Liver (tissue), 9 donors: ENCODE measurements around the gene SGIP1. TPM values are rescaled to one million over a fixed set of nuclear protein-coding genes. Genes with fewer than 3 reads are reported as not detected.
"Not testable (repeated sequence)": the region's sequence is repeated elsewhere in the genome, so short reads cannot be mapped to it uniquely, and the experiment has no call there.

ENCODE experiments used
- DNase-seq: peaks from one replicate; pipeline ENCODE4 v3.0.0-alpha.2; 2017; ENCODE audit warnings: low spot score
- H3K27ac ChIP-seq, 2 donors: one replicate each; pipeline ENCODE4 v1.7.0; 2013; ENCODE audit warnings: inconsistent platforms in 2 of 2, low read length in 2 of 2, control low read depth in 1 of 2, low read depth in 1 of 2, mild to moderate bottlenecking in 1 of 2
- H3K27me3 ChIP-seq, 4 donors: one replicate each; pipeline versions ENCODE4 v1.6.1 to v1.7.0; 2013; ENCODE audit warnings: low read length in 3 of 4, inconsistent platforms in 1 of 4, mild to moderate bottlenecking in 1 of 4, moderate library complexity in 1 of 4; ENCODE audit not compliant: control insufficient read depth in 4 of 4, insufficient read depth in 4 of 4
- H3K36me3 ChIP-seq, 4 donors: one replicate each; pipeline versions ENCODE4 v1.6.1 to v1.7.0; 2013; ENCODE audit warnings: low read length in 3 of 4, mild to moderate bottlenecking in 3 of 4, low read depth in 1 of 4, moderate library complexity in 1 of 4; ENCODE audit not compliant: control insufficient read depth in 4 of 4, insufficient read depth in 3 of 4
- H3K4me1 ChIP-seq, 4 donors: one replicate each; pipeline versions ENCODE4 v1.6.1 to v1.7.0; 2013; ENCODE audit warnings: low read length in 3 of 4, mild to moderate bottlenecking in 3 of 4, moderate library complexity in 1 of 4; ENCODE audit not compliant: control insufficient read depth in 4 of 4, insufficient read depth in 4 of 4
- H3K4me3 ChIP-seq, 3 donors: one replicate each; pipeline versions ENCODE4 v1.6.1 to v1.7.0; 2013; ENCODE audit warnings: low read length in 3 of 3, control low read depth in 1 of 3, low read depth in 1 of 3, mild to moderate bottlenecking in 1 of 3
- H3K9ac ChIP-seq, 2 donors: one replicate each; pipeline ENCODE4 v1.7.0; 2013; ENCODE audit warnings: low read length in 2 of 2, mild to moderate bottlenecking in 2 of 2, moderate library complexity in 2 of 2, control low read depth in 1 of 2, low read depth in 1 of 2
- H3K9me3 ChIP-seq, 4 donors: one replicate each; pipeline versions ENCODE4 v1.6.1 to v1.7.0; 2013; ENCODE audit warnings: low read length in 3 of 4; ENCODE audit not compliant: control insufficient read depth in 4 of 4
- ATF3 ChIP-seq: IDR thresholded peaks from 2 replicates; pipeline ENCODE4 v1.6.1; 2016; ENCODE audit warnings: antibody characterized with exemption
- EGR1 ChIP-seq, 2 donors: IDR thresholded peaks; 2 replicates each; pipeline ENCODE4 v1.6.1; 2016 to 2018; ENCODE audit warnings: antibody characterized with exemption in 2 of 2, low read depth in 2 of 2
- FOXA1 ChIP-seq: IDR thresholded peaks from 2 replicates; pipeline ENCODE4 v1.6.1; 2016; ENCODE audit warnings: antibody characterized with exemption
- FOXA2 ChIP-seq: IDR thresholded peaks from 2 replicates; pipeline ENCODE4 v1.6.1; 2016; ENCODE audit warnings: antibody characterized with exemption
- GABPA ChIP-seq, 2 donors: IDR thresholded peaks in 1 of 2; conservative IDR thresholded peaks in 1 of 2; 2 replicates each; pipeline ENCODE4 v1.6.1; 2016; ENCODE audit warnings: antibody characterized with exemption in 2 of 2, mild to moderate bottlenecking in 1 of 2, moderate library complexity in 1 of 2
- HNF4A ChIP-seq, 2 donors: conservative IDR thresholded peaks; 2 replicates each; pipeline ENCODE4 v1.6.1; 2016; ENCODE audit warnings: antibody characterized with exemption in 2 of 2, mild to moderate bottlenecking in 2 of 2
- HNF4G ChIP-seq: IDR thresholded peaks from 2 replicates; pipeline ENCODE4 v1.6.1; 2016; ENCODE audit warnings: antibody characterized with exemption
- JUND ChIP-seq, 2 donors: IDR thresholded peaks; 2 replicates each; pipeline ENCODE4 v1.6.1; 2016; ENCODE audit warnings: antibody characterized with exemption in 2 of 2
- MAX ChIP-seq: IDR thresholded peaks from 2 replicates; pipeline ENCODE4 v1.6.1; 2016; ENCODE audit warnings: antibody characterized with exemption
- NR2F2 ChIP-seq: IDR thresholded peaks from 2 replicates; pipeline ENCODE4 v1.6.1; 2016; ENCODE audit warnings: antibody characterized with exemption
- RAD21 ChIP-seq, 2 donors: IDR thresholded peaks; 2 replicates each; pipeline ENCODE4 v1.6.1; 2016; ENCODE audit warnings: antibody characterized with exemption in 2 of 2, mild to moderate bottlenecking in 2 of 2
- REST ChIP-seq: IDR thresholded peaks from 2 replicates; pipeline ENCODE4 v1.6.1; 2016; ENCODE audit warnings: antibody characterized with exemption, mild to moderate bottlenecking
- RXRA ChIP-seq, 2 donors: IDR thresholded peaks; 2 replicates each; pipeline ENCODE4 v1.6.1; 2017 to 2018; ENCODE audit warnings: antibody characterized with exemption in 2 of 2, mild to moderate bottlenecking in 1 of 2
- SP1 ChIP-seq: IDR thresholded peaks from 2 replicates; pipeline ENCODE4 v1.6.1; 2018; ENCODE audit warnings: antibody characterized with exemption, mild to moderate bottlenecking
- TAF1 ChIP-seq: conservative IDR thresholded peaks from 2 replicates; pipeline ENCODE4 v1.6.1; 2016; ENCODE audit warnings: antibody characterized with exemption, mild to moderate bottlenecking
- YY1 ChIP-seq: IDR thresholded peaks from 2 replicates; pipeline ENCODE4 v1.6.1; 2016; ENCODE audit warnings: antibody characterized with exemption, mild to moderate bottlenecking
- ZBTB33 ChIP-seq: IDR thresholded peaks from 2 replicates; pipeline ENCODE4 v1.6.1; 2016; ENCODE audit warnings: antibody characterized with exemption
- WGBS: extraction: QIAGEN DNeasy Blood & Tissue Kit; methylation state at CpG from one replicate; pipeline ENCODE4 v1.1.7; 2013; 5-methylcytosine and 5-hydroxymethylcytosine counted together
- polyA plus RNA-seq, 2 donors: library from polyadenylated mRNA; stranded (reverse) in 1 of 2; unstranded in 1 of 2; fragments of 200-250 nt in 1 of 2; fragments of >200 nt in 1 of 2; fragmentation: Nextera tagmentation in 1 of 2; extraction: Ambion mirVana in 1 of 2; gene quantifications; one replicate each; pipeline versions ENCODE4 v1.2.1 to v1.2.3, GENCODE V29; 2013 to 2015
- total RNA-seq, 2 donors: library from RNA; depleted of rRNA; stranded (reverse); fragments of >200 nt; gene quantifications; one replicate each; pipeline ENCODE4 v1.2.3, GENCODE V29; 2014
- TF ChIP-seq, protein P1 (sequence below): fragments of 150-350 bp; IDR thresholded peaks from 2 replicates; pipeline ENCODE4 v1.5.1; 2017; ENCODE audit warnings: improper control_type of control experiment, low read depth, low read length; ENCODE audit not compliant: missing input control
- donor health status: healthy.
- donor health status: healthy.
- donor health status: healthy.
- donor health status: healthy.
- donor health status: healthy.

The SGIP1 gene
- total and polyA plus RNA-seq, 4 donors: 0.09 to 2.5 (median 0.38) TPM

DNA sequence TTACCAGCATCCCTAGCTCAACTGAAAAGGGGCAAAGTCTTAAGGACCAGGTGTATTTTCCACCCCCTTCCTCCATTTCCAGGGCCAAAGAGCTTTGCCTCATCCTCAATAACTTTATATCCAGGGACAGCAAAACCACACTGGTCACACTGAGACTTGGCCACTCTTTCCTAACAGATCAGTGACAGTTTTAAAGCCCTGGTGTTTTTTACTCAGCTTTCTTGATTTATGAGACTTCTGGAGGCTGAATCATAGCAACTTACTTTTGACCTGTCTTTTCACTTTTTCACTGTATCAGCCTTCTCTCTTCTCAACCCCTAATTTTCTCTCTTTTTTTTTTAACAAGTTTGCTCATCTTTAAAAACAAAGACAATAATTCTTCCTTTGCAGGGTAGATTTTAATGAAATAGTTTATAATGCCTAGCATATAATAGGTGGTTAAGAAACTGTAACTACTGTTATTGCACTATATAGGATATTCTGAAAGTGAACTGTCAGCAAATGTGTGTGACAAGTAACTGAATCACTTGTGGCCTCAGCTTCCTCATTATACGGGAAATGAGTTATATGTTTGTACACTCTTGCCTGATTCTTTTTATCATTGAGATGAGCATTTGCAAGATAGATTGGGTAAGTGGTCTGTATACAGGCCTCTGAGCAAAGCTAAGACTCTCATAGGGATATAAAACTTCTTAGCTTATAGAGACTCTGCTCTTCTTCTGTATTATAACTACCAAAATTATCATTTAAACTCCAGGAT is 198.6 kb downstream of the SGIP1 start:
- Histone ChIP-seq H3K27ac (no peak overlapping the region), H3K9me3 (no peaks in the 10 kb centered on the region), H3K4me3 (no peak overlapping the region), H3K36me3 (no peaks in the 10 kb centered on the region), H3K9ac (no peak overlapping the region), H3K4me1 (peaks cover 2 to 7% (median 3%) of the 10 kb centered on the region in 4 donors), H3K27me3 (no peaks in the 10 kb centered on the region)
- DNase-seq: no peak
- no peak for TF ChIP-seq TAF1
- no peak for TF ChIP-seq SP1
- TF ChIP-seq EGR1 (IDR thresholded peaks at IDR 0.05; ENCODE audit: low read depth in 2 of 2): no peak
- TF ChIP-seq RXRA (IDR thresholded peaks at IDR 0.05): no peak
- no peak for TF ChIP-seq RAD21 (IDR thresholded peaks at IDR 0.05)
- 0% methylated on average over 1 of the region's 1 CpG for WGBS

DNA sequence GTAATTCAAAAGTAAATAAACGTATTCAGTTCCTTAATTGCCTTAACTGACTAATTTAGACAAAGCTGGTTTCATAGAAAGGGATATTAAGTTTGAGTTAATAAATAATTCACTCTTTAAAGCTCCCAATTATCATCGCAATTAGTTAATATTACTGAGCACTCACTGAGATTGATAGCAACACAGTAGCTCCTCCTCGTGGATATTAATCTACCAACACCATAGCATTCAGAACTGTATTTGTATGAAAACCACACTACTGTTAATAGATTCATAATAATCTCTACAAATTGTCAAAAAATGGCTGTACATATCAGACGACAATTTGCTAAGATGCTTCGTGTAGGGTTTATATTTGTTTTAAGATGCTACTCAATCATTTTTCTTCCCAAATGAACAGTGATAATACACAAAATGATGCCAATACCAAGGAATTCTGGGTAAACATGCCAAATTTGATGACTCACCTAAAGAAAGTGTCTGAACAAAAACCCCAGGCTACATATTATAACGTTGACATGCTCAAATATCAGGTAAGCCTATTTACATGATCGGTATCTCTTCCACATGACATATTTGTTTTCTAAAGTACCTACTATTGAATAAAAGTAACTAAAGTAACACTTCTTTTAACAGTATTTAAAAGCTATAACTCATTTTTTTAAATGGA is 199.5 kb downstream of the SGIP1 start:
- Histone ChIP-seq H3K4me3 (no peak overlapping the region), H3K27ac (no peak overlapping the region), H3K4me1 (peaks cover 3 to 10% (median 6%) of the 10 kb centered on the region in 4 donors), H3K36me3 (no peaks in the 10 kb centered on the region), H3K27me3 (no peaks in the 10 kb centered on the region), H3K9me3 (no peaks in the 10 kb centered on the region), H3K9ac (no peak overlapping the region)
- no peak for TF ChIP-seq NR2F2
- no peak for TF ChIP-seq HNF4A (conservative IDR thresholded peaks at IDR 0.05)
- no peak for TF ChIP-seq EGR1 (IDR thresholded peaks at IDR 0.05; ENCODE audit: low read depth in 2 of 2)
- no peak for TF ChIP-seq GABPA (IDR thresholded peaks at IDR 0.05 in 1 of 2, conservative IDR thresholded peaks at IDR 0.05 in 1 of 2)
- TF ChIP-seq RAD21 (IDR thresholded peaks at IDR 0.05): no peak
- TF ChIP-seq JUND (IDR thresholded peaks at IDR 0.05): no peak
- TF ChIP-seq FOXA2: no peak
- no peak for TF ChIP-seq FOXA1
- TF ChIP-seq, protein P1, sequence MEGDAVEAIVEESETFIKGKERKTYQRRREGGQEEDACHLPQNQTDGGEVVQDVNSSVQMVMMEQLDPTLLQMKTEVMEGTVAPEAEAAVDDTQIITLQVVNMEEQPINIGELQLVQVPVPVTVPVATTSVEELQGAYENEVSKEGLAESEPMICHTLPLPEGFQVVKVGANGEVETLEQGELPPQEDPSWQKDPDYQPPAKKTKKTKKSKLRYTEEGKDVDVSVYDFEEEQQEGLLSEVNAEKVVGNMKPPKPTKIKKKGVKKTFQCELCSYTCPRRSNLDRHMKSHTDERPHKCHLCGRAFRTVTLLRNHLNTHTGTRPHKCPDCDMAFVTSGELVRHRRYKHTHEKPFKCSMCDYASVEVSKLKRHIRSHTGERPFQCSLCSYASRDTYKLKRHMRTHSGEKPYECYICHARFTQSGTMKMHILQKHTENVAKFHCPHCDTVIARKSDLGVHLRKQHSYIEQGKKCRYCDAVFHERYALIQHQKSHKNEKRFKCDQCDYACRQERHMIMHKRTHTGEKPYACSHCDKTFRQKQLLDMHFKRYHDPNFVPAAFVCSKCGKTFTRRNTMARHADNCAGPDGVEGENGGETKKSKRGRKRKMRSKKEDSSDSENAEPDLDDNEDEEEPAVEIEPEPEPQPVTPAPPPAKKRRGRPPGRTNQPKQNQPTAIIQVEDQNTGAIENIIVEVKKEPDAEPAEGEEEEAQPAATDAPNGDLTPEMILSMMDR: no peak
- no peak for TF ChIP-seq ZBTB33
- TF ChIP-seq ATF3: no peak
- no peak for TF ChIP-seq MAX
- no peak for TF ChIP-seq RXRA (IDR thresholded peaks at IDR 0.05)
- no peak for TF ChIP-seq HNF4G
- no peak for TF ChIP-seq REST
- TF ChIP-seq YY1: no peak
- TF ChIP-seq SP1: no peak
- no peak for TF ChIP-seq TAF1
- DNase-seq: no peak
- 67% methylated on average over 7 of the region's 7 CpGs for WGBS

GRCh38 chr1:66734531-66734930 is 200.6 kb downstream of the SGIP1 start:
- WGBS: 78% methylated on average over 6 of the region's 6 CpGs

More at GRCh38 chr1:66734531-66734930, 200.6 kb downstream of the SGIP1 start:
- not testable (repeated sequence) for H3K9me3 ChIP-seq, H3K4me3 ChIP-seq, H3K27ac ChIP-seq, H3K36me3 ChIP-seq, H3K9ac ChIP-seq, DNase-seq, H3K27me3 ChIP-seq
- peaks cover 3 to 13% (median 6%) of the 10 kb centered on the region in 4 donors for H3K4me1 ChIP-seq
